ENCODE data around the gene SMTNL2.

DNA sequence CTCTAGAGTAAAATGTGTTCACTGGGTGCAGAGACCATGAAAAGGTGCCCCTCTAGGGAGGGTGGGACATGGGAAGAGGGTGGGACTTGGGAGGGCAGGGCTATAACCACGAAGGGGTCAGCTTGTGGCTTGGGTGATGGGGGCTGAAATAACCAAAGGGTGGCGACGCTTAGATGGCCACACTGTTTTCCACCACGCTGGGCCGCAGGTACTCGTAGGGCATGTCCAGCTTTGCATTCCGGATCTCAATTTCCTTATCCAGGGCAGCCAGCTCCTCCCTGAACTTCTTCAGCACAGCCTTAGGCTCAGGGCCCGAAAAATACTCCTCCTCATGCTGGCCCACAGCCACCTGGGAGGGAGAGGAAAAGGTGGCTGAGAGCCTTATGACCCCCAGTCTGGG, 47.1 kb downstream of the SMTNL2 start:
- TF ChIP-seq, protein P1, sequence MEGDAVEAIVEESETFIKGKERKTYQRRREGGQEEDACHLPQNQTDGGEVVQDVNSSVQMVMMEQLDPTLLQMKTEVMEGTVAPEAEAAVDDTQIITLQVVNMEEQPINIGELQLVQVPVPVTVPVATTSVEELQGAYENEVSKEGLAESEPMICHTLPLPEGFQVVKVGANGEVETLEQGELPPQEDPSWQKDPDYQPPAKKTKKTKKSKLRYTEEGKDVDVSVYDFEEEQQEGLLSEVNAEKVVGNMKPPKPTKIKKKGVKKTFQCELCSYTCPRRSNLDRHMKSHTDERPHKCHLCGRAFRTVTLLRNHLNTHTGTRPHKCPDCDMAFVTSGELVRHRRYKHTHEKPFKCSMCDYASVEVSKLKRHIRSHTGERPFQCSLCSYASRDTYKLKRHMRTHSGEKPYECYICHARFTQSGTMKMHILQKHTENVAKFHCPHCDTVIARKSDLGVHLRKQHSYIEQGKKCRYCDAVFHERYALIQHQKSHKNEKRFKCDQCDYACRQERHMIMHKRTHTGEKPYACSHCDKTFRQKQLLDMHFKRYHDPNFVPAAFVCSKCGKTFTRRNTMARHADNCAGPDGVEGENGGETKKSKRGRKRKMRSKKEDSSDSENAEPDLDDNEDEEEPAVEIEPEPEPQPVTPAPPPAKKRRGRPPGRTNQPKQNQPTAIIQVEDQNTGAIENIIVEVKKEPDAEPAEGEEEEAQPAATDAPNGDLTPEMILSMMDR (conservative IDR thresholded peaks at IDR 0.05; ENCODE audit: low read depth, low read length): no peak
- TF ChIP-seq EZH2 (IDR thresholded peaks at IDR 0.05; ENCODE audit: borderline replicate concordance, low read depth, low read length, poor library complexity, severe bottlenecking): no peak
